Erythroblast (primary cell): Measurements from ENCODE around the gene ZNF385D.

Source experiments
- GATA1 ChIP-seq: IDR thresholded peaks from 2 replicates; pipeline ENCODE4 v1.6.1; 2011; ENCODE audit warnings: low read depth, mild to moderate bottlenecking, control low read depth, low read length, moderate library complexity
- POLR2A ChIP-seq: IDR thresholded peaks from 2 replicates; pipeline ENCODE4 v1.6.1; 2011; ENCODE audit warnings: mild to moderate bottlenecking, low read length

DNA sequence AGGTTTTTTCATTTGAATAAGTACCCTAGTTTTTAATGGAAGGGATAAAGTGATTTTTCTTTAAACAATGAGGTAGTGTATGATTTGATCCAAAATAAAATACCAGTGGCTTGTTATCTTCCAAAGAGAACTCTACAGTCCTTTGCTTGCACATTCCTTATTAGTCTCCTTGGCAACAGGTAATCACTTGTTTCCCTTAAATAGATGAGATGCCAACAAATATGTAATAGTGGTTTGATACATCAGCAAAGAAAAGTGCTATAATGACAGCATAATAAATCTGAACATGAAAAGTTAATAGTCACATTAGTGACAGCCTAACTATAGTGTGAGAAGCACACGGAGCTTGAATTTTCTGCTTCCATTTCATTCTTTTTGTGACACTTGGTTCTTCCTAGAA lies 360.2 kb downstream of the ZNF385D start:
- TF ChIP-seq POLR2A = no peak
- TF ChIP-seq GATA1 = no peak
